HG03571 (cell line): Measurements from ENCODE around the gene IDH1.
"Not testable (repeated sequence)": the region's sequence is repeated elsewhere in the genome, so short reads cannot be mapped to it uniquely, and the experiment has no call there.

Experiments
- ATAC-seq: cut with Tn5 transposase; IDR thresholded peaks from one replicate; pipeline ENCODE4 v1.9.1; 2021; ENCODE audit not compliant: unreplicated experiment

The IDH1 gene

DNA sequence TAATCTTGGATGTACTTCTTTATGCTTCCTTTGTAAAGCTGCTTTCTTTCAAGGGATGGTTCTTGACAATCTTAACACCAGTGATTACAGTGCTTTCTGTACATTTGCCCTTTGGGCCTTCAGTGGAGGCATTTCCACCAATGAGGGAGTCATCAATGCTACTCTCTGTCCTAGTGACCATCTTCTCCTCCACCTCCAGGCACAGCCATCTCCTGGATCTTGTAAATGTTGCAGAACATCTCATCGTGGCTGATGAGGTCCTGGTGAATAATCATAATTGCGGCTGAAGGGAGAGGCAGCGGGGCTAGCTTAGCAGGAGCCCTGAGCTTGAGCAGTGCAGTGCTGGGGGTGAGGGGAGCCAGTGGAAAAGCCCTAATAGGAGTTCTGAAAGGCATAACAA, 32.5 kb downstream of the IDH1 start:
- no peak for ATAC-seq

DNA sequence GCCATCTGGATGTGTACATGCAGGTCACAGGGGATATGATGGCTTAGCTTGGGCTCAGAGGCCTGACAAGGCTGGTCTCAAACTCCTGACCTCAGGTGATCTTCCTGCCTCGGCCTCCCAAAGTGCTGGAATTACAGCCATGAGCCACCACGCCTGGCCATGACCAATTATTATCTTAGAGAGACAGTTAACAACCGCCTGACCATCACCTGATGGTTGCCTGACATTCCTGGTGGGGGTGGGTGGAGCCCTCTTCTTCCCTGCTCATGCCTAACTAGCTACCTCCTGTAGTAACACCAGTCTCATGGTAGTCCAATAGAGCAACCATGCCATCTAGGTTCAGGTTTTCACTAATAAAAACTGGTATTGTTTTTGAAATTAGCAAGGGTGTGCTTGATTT, 33.0 kb downstream of the IDH1 start:
- not testable (repeated sequence) for ATAC-seq

DNA sequence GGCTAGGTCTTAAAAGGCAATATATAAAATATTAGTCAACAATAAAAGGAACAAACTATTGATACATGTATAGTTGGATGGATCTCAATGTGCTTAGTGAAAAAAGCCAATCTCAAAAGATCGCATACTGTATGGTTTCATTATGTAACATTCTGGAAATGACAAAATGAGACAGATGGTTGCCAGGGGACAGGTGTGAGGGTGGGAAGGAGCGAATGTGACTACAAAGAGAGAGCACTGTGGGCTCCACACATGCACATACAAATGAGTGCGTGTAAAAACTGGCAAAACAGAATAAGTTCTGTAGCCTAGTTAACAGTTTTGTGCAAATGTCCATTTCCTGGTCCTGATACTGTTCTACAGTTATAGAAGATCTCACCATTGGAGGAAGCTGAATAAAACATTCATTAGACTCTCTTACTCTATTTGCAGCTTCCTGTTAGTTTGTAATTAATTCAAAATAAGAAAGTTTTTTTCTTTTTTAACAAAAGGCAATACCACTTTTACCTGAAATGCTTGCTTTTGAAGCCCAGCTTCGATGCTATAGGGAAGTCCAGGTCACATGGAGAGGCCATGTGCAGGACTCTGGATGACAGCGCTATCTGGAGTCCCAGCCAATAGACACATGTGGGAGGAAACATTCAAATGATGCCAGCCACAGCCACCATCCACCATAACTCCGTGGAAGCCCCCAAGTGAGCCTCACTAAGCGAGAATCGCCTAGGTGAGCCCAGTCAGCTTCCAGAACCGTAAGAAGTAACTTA, 44.0 kb downstream of the IDH1 start:
- no peak for ATAC-seq

DNA sequence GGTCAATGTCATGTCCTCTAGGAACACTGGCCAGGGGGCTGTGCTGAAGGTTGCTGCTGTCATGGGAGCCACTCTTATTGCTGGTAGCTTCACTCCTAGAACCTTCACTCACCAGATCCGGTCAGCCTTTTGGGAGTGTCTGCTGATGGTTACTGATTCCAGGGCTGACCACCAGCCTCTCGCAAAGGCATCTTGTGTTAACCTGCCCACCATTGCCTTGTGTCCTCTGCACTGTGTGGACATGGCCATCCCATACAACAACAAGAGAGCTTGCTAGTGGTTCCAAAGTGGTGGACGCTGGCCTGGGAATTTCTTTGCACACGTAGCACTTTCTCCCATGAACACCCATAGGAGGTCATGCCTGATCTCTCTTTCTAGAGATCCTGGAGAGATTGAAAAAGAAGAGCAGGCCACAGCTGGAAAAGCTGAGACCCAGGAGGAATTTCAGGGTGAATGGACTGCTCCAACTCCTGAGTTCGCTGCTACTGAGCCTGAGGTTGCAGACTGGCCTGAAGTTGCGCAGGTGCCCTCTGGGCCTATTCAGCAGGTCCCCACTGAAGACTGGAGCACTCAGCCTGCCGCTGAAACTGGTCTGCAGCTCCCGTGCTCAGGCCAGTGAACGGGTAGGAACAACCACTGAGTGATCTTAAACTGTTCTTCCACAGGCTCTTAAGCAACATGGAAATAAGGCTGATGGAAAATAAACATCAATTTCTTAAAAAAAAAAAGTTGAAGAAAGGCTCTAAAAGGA, 46.4 kb downstream of the IDH1 start:
- no peak for ATAC-seq

DNA sequence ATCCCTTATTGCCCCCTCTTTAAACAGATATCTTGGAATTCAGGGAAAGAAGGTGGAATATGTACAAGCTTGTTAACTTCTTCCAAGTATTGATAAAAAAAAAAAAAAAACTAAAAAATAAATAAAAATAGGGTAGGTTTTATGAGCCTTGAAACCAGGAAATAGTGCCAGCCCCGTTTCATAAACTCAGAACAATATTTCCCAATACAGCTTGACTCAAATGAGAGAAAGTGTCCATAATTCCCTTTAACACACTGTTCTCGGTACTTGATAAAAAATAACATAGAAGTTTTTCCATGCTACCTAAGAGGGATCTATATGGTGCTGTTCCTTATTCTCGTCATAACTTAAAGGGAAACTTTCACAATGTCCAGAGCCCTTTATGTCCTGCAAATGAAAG, 47.1 kb downstream of the IDH1 start:
- no peak for ATAC-seq

DNA sequence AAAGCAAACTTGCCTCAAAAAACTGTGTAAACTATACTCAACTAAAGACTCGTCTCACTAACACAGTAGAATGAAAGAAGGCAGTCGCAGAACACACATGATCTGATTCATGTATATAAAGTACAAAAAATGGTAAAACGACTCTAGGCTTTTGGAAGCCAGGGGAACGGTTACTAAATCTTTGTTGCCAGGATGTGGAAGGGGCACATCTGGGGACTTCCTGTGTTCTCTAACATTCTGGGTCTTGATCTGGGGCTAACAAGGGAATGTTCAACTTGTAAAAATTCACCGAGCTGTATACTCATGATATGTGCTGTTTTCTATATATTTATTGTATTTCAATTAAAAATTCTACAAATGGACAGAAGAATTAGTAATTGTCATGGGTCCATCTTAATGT, 50.7 kb downstream of the IDH1 start:
- no peak for ATAC-seq

DNA sequence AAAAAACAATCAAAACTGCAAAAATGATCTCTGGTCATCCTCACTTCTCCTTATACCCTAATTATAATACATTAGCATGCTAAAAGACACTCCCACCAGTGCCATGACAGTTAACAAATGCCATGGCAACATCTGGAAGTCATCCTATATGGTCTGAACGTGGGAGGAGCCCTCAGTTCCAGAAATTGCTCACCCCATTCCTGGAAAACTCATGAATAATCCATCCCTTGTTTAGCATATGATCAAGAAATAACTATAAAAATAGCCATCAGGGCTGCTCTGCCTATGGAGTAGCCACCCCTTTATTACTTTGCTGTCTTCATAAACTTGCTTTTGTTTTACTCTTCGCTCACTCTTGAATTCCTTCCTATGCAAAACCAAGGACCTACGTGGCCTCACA, 59.3 kb downstream of the IDH1 start:
- no peak for ATAC-seq

DNA sequence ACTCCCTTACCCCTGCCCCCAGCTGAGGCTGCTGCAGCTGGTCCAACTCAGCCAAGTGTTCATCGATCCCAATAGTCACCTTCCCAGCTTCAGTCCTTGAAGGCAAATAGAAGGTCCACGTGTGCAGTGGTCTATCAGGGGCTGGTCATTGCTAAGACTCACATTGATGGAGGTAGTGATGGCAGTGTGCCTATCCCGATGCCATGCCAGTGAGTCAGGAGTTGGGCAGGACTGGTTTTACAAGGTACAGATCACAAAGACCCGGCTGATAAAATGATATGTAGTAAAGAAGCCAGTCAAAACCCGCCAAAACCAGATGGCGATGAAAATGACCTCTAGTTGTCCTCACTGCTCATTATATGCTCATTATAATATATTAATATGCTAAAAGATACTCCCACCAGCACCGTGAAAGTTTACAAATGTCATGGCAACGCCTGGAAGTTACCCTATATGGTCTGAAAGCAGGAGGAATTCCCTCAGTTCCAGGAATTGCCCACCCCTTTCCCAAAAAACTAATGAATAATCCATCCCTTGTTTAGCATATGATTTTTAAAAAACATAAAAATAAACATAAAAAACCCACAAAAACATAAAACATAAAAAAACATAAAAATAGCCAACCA, 62.1 kb downstream of the IDH1 start:
- no peak for ATAC-seq

DNA sequence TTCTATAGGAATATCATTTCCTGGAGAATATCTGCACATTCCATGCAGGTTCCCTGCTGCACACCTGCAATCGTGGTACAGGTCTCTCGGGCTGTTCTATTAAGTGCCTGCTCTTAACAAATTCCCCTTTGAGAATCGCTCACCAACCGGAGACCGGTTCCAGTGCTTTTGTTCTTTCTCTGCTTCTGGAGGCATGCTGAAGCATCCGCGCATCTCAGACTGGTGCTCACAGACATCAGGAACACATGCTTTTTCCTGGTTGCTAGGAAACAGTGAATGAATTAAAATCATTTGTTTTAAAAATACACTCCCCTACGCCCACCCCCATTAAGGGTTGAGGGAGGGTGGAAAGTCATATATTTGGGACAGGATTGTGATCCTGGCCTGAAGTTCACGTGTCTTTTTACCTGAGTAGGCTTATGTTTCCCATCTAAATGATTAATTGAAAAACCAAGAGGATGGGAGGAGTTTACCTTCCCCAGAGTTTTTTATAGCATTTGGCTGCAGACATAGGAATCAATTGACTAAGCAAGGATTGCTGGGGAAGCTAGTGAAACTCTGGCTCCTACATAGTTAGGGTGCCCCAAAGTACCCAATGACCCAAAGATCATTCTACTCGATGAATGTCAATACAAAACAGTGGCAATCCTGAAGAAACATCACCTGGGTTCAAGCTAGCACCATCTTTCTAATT, 64.9 kb downstream of the IDH1 start, which contains the start of gene C2orf80:
Gene C2orf80 (minus strand): TSS at position 221 of the 694 bp plus-strand sequence. CDS start 3,044 bp downstream, outside the sequence.
- no peak for ATAC-seq

DNA sequence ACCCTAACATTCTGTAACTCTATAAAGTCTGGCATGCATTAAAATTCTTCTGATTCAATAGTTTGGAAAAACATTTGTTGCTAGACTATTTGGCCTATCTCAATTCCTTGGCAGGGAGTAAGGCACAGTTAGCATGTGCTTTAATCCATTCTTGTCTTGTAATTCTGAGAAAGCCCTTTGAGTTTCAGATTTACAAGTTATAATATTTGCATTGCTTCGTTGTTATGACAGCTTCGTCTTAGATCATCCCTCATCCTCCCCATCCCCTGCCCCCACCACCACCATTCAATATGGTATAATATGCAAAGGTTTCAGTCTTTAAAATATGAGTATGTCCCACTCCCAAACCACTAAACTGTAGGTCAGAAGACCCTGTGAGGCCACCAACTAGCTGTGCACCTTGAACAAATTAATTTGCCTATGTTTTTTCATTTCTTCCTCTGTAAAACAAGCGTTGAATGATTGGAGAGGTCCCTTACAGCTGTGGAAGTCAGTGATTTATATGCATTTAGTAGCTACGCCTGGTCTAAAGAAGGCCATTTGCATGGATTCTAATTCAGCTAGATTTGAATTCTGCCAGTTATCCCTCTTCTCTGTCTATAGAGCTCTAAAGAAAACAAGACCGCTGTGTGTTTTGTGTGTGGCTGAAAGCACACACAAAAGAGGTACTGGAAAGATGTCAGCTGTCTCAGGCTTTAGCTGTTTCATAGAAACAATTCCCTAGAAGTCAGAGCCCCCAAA, 65.6 kb downstream of the IDH1 start:
- no peak for ATAC-seq

DNA sequence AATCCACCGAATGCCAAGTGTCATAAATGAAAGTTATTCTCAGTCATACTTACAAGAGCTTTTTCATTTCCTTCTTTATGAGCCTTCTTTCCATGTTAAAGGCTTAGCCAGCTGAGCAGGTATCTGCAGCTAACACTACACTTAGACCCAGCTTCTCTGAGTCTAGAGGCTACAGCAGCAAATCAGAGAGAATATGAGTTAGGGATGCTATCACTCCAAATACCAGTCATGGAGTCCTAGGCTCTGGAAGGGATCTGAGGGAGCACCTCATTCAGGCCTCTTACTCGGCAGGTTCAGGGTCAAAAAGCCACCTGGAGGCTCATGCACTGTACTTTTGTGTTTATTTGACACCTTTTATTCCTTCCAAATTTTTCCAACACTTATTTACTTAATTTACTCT, 68.0 kb downstream of the IDH1 start:
- no peak for ATAC-seq

DNA sequence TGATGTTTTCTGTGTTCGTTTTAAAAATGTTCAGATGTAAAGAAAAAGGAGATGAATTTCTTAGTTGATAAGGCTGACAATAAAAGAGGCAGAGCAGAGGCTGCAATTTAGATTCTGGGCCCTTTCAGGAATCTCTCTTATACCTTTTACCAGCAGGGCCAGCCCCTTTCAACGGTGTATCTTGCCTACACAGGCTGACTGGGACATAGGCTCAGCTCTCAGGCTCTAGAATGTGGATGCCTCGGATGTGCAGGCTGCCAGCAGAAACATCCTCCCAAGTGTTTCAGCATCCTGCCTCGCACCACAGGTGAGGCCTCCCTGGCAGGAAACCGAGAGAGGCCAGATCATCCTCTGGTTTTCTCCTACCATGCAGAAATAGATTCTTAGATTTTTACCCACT, 68.4 kb downstream of the IDH1 start:
- no peak for ATAC-seq
